Measurements from ENCODE around the gene CEP350.

DNA sequence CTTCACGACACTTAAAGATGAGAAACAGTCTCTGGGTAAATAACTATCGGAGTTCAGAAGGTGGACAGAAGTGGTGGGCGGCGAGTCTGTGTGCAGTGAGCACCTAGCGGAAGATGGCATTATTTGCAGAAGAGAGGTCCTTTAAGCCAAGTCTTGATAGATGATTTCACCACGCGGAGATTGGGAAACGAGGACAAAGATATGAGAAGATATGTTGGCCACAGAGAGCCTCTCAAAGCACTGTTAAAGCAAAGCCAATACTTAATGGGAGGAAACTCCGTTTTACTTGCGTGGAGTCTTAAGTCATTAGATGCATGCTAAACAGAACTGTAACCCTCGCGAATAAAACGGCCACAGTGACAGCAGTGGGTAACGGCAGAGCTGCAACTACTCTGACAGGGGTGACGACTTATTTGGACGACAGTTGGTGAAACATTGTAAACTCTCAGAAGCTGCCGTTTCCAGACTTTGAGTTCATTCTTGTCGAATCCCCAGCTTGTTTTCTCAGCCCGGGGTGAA is 577 bp upstream of the CEP350 start:
- TF ChIP-seq, protein P1, sequence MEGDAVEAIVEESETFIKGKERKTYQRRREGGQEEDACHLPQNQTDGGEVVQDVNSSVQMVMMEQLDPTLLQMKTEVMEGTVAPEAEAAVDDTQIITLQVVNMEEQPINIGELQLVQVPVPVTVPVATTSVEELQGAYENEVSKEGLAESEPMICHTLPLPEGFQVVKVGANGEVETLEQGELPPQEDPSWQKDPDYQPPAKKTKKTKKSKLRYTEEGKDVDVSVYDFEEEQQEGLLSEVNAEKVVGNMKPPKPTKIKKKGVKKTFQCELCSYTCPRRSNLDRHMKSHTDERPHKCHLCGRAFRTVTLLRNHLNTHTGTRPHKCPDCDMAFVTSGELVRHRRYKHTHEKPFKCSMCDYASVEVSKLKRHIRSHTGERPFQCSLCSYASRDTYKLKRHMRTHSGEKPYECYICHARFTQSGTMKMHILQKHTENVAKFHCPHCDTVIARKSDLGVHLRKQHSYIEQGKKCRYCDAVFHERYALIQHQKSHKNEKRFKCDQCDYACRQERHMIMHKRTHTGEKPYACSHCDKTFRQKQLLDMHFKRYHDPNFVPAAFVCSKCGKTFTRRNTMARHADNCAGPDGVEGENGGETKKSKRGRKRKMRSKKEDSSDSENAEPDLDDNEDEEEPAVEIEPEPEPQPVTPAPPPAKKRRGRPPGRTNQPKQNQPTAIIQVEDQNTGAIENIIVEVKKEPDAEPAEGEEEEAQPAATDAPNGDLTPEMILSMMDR (IDR thresholded peaks at IDR 0.05) = no peak; the same call in 1 of the 2 replicates
- no peak for TF ChIP-seq ZFX (IDR thresholded peaks at IDR 0.05; ENCODE audit: borderline replicate concordance)
